Measurements from ENCODE around the gene IL15.
"Not testable (repeated sequence)": the region's sequence is repeated elsewhere in the genome, so short reads cannot be mapped to it uniquely, and the experiment has no call there.

The IL15 gene

GRCh38 chr4:141692081-141692480, 55.7 kb downstream of the IL15 start:
- DNase-seq (ENCODE audit: insufficient read length, low spot score): no peak
- FAIRE-seq: no peak

DNA sequence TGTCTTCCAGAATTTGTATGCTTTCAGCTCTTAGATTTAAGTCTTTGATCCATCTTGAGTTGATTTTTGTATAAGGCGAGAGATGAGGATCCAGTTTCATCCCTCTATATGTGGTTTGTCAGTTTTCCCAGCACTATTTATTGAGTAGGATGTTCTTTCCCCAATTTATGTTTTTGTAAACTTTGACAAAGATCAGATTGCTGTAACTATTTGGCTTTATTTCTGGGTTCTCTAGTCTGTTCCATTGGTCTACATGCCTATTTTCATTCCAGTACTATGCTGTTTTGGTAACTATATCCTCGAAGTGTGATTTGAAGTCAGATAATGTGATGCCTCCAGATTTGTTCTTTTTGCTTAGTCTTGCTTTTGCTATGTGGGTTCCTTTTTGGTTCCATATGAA, 60.7 kb downstream of the IL15 start:
- no peak for DNase-seq (ENCODE audit: insufficient read length, low spot score)

GRCh38 chr4:141702472-141703182, 66.2 kb downstream of the IL15 start:
- FAIRE-seq (no peak), DNase-seq (ENCODE audit: insufficient read length, low spot score) (no peak)

More for the DNA sequence above, 60.7 kb downstream of the IL15 start:
- FAIRE-seq: no peak

- FAIRE-seq: no peak
- no peak for DNase-seq (ENCODE audit: insufficient read length, low spot score)
Measured at GRCh38 chr4:141703497-141703896, 67.1 kb downstream of the IL15 start.

DNA sequence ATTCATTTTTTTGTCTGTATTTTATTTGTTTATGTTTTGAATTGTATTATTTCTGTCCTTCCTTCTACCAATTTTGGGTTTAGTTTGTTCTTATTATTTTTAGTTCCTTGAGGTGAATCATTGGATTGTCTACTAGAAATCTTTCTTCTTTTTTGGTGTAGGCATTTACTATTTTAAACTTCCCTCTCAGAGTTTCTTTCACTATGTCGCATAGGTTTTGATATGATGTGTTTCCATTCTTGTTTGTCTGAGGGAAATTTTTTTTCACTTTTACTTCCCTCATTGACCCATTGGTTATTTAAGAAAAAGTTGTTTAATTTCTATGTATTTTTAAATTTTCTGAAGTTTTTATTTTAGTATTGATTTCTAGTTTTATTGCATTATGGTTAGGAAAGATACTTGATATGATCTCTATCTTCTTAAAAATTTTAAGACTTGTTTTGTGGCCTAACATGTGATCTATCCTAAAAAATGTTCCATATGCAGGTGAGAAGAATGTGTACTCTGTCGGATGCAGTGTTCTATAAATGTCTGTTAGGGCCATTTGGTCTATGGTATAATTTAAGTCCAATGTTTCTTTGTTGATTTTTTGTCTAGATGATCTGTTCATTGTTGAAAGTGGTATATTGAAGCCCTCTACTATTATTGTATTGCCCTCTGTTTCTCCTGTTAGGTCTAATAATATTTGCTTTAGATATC, 68.8 kb downstream of the IL15 start:
- peak; percentile 18 for FAIRE-seq
- no peak for DNase-seq (ENCODE audit: insufficient read length, low spot score)

GRCh38 chr4:141705747-141706377, 69.5 kb downstream of the IL15 start:
- FAIRE-seq (peak; percentile 85), DNase-seq (ENCODE audit: insufficient read length, low spot score) (no peak)

GRCh38 chr4:141706445-141706844, 70.1 kb downstream of the IL15 start:
- no peak for FAIRE-seq
- no peak for DNase-seq (ENCODE audit: insufficient read length, low spot score)

DNA sequence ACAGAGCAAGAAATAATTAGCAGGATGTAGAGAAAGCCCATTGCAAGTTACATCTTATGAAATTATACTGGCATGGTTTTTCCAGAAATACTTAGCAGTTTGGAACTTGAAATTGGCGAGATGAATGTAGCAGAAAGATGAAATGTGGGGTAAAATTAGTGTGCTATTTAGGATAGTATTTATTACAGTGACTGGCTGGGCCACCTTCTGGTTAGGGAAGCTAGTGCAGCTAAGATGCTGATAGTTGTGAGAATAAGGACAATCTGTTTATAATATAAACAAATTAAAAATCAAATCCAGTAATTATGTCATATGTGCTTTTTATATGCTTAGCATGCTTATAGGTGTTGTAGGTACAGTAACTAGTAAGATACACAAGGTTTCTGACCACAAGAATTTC, 74.8 kb downstream of the IL15 start:
- no peak for DNase-seq (ENCODE audit: insufficient read length, low spot score)
- FAIRE-seq: no peak

- FAIRE-seq: no peak
Measured at GRCh38 chr4:141713185-141713584, 76.8 kb downstream of the IL15 start.

GRCh38 chr4:141713771-141714445, 77.5 kb downstream of the IL15 start:
- no peak for FAIRE-seq
- no peak for DNase-seq (ENCODE audit: insufficient read length, low spot score)

More at GRCh38 chr4:141713185-141713584, 76.8 kb downstream of the IL15 start:
- DNase-seq (ENCODE audit: insufficient read length, low spot score): no peak

GRCh38 chr4:141719585-141719984, 83.2 kb downstream of the IL15 start:
- DNase-seq (ENCODE audit: insufficient read length, low spot score): no peak
- peak; percentile 35 for FAIRE-seq

GRCh38 chr4:141721174-141721573, 84.8 kb downstream of the IL15 start:
- FAIRE-seq (no peak), DNase-seq (ENCODE audit: insufficient read length, low spot score) (no peak)

DNA sequence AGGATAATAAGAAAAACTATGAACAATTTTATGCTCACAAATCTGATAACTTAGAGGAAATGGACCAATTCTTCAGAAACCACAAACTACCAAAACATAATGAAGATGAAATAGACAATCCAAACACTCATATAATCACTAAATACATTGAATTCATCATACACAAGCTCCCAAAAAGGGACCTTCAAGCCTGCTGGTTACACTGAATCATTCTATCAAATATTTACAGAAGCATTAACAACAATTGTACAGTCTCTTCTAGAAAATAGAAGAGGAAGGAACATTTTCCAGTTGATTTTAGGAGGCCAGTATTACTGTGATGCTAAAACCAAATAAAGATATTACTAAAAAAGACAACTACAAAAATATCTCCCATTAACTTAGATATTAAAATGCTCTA, 88.3 kb downstream of the IL15 start:
- FAIRE-seq: no peak
- DNase-seq (ENCODE audit: insufficient read length, low spot score): no peak

GRCh38 chr4:141727420-141727819, 91.0 kb downstream of the IL15 start:
- DNase-seq (ENCODE audit: insufficient read length, low spot score) (no peak), FAIRE-seq (no peak)

GRCh38 chr4:141730805-141731204, 94.4 kb downstream of the IL15 start:
- FAIRE-seq: no peak
- DNase-seq (ENCODE audit: insufficient read length, low spot score): no peak

GRCh38 chr4:141731481-141731880, 95.1 kb downstream of the IL15 start:
- DNase-seq (ENCODE audit: insufficient read length, low spot score): no peak
- no peak for FAIRE-seq

DNA sequence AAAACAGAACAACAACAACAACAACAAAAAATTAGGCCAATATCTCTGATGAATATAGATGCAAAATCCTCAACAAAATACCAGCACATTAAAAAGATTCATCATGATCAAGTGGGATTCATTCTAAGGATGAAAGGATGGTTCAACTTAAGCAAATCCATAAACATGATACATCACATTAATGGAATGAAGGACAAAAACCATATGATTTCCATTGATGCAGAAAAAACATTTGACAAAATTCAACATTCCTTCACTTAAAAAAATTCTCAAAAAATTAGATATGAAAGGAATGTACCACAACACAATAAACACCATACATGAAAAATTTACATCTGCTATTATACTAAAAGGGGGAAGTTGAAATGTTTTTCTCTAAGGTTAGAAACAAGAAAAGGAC, 103.3 kb downstream of the IL15 start:
- no peak for FAIRE-seq
- DNase-seq (ENCODE audit: insufficient read length, low spot score): no peak

DNA sequence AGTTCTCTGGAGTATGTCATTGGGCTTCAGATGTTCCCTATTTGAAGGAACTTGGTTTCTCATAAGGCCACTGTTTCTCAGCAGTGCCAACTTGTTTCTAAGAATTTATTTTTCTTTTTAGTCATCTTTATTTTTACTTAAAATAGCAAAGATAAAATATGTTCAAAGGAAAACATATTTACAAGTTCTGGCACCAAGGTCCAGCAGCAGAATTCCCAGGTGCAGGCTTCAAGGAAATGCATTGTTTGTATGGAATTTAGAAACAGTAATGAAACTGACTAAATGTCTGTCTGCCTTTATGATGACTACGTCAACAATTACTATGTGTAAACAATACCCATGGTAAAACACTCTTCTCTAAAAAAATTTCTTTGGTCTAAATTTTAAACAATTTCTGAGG, 109.6 kb downstream of the IL15 start:
- FAIRE-seq (no peak), DNase-seq (ENCODE audit: insufficient read length, low spot score) (no peak)

- FAIRE-seq; DNase-seq (ENCODE audit: insufficient read length, low spot score): not testable (repeated sequence)
Measured at GRCh38 chr4:141751806-141752205, 115.4 kb downstream of the IL15 start.

DNA sequence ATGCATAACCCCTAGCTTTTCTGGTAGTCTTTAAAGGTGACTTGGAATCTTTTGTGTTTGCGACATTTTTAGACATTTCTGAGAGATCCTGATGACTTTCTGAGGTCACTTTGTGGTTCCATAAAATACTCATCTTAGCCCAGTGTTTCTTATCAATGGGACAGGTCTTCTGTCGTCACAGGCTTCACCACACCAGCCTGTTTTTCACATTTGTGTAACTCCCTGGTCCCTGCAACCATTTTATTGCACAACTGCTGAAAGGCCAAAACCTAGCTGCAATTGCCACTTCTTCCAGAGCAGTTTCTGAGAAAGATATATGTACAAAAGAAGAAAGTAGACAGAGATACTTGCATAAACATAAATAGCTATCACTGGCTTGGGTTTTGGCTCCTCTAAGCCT, 120.9 kb downstream of the IL15 start:
- no peak for FAIRE-seq
- no peak for DNase-seq (ENCODE audit: insufficient read length, low spot score)

GRCh38 chr4:141759796-141760425, 123.5 kb downstream of the IL15 start:
- DNase-seq (ENCODE audit: insufficient read length, low spot score): no peak

More at GRCh38 chr4:141759796-141760425, 123.5 kb downstream of the IL15 start:
- FAIRE-seq: no peak

Data from GM19239 (cell line).